ENCODE measurements around the gene CEP126. TPM values are rescaled to one million over a fixed set of nuclear protein-coding genes. Genes with fewer than 3 reads are reported as not detected.

Gene CEP126
- polyA plus RNA-seq, 6 donors from 2014 or later = 0.09 to 1.3 (median 0.66) TPM

Other genes starting within 250 kb of the CEP126 start
- under 1 TPM in 1 of 6 donors, not detected in 5; 0.12 TPM for gene ANGPTL5, start 1.5 kb downstream of the CEP126 start, polyA plus RNA-seq (ENCODE audit: low read depth in 6 of 6)
- not detected for gene CFAP300, start 132.4 kb downstream of the CEP126 start, polyA plus RNA-seq (ENCODE audit: low read depth in 6 of 6)
- gene YAP1, start 195.4 kb downstream of the CEP126 start, polyA plus RNA-seq (ENCODE audit: low read depth in 6 of 6) = not detected

Data from naive B cell (primary cell).